ENCODE measurements around the gene CD40.

Gene CD40

GRCh38 chr20:46120136-46120535, 2.0 kb downstream of the CD40 start:
- Histone ChIP-seq H3K9ac (no peak overlapping the region), H3K4me3 (IDR thresholded peaks at IDR 0.05; ENCODE audit: insufficient read depth, low read depth, low read length) (no peak overlapping the region), H3K27me3 (ENCODE audit: insufficient read depth, low read depth) (peaks cover 72% of the 10 kb centered on the region), H4K20me1 (ENCODE audit: insufficient read depth) (no peaks in the 10 kb centered on the region), H3K4me1 (ENCODE audit: low read depth, poor library complexity, severe bottlenecking) (no peaks in the 10 kb centered on the region), H3K36me3 (ENCODE audit: insufficient read depth) (no peaks in the 10 kb centered on the region), H2AFZ (ENCODE audit: low read depth) (no peak overlapping the region), H3K27ac (no peak overlapping the region), H3K4me2 (no peak overlapping the region), H3K79me2 (ENCODE audit: insufficient read depth, low read depth) (no peaks in the 10 kb centered on the region)
- TF ChIP-seq, protein P1, sequence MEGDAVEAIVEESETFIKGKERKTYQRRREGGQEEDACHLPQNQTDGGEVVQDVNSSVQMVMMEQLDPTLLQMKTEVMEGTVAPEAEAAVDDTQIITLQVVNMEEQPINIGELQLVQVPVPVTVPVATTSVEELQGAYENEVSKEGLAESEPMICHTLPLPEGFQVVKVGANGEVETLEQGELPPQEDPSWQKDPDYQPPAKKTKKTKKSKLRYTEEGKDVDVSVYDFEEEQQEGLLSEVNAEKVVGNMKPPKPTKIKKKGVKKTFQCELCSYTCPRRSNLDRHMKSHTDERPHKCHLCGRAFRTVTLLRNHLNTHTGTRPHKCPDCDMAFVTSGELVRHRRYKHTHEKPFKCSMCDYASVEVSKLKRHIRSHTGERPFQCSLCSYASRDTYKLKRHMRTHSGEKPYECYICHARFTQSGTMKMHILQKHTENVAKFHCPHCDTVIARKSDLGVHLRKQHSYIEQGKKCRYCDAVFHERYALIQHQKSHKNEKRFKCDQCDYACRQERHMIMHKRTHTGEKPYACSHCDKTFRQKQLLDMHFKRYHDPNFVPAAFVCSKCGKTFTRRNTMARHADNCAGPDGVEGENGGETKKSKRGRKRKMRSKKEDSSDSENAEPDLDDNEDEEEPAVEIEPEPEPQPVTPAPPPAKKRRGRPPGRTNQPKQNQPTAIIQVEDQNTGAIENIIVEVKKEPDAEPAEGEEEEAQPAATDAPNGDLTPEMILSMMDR (conservative IDR thresholded peaks at IDR 0.05; ENCODE audit: low read depth, low read length): no peak

DNA sequence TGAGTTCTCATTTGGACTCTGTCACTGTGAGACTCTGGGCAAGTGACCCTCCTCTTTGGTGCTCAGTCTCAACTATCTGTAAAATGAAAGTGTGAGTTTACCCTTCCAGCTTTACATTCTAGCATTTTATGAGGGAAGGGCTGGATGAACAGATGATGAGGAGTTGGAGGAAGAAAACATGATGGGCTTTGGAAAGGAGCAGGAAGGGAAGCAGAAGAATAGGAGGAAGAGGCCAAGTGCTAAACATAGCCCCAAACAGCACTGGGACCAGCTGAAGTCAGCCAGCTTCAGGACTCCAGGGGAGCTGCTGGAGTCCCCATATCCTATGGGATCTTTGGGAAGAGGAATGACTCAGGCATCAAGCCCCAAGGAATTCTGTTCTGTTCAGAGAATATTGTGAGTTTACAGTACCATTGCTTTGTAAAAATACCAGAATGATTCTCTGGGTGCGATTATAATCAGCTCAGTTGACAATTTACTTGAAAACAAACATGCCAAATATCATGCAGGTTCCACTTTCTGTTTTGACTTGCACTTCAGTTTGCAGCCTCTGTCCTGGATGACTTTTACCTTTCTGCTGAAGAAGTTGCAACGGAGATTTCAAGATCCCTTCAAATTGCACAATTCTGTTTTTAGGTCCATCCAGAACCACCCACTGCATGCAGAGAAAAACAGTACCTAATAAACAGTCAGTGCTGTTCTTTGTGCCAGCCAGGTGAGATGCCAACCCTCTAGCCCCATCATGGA, 3.2 kb downstream of the CD40 start:
- H3K27ac ChIP-seq: no peak overlapping the region
- H3K79me2 ChIP-seq (ENCODE audit: insufficient read depth, low read depth): no peaks in the 10 kb centered on the region
- H3K9ac ChIP-seq: no peak overlapping the region
- H3K27me3 ChIP-seq (ENCODE audit: insufficient read depth, low read depth): peaks cover 64% of the 10 kb centered on the region; the same call in 1 of the 2 replicates
- no peak overlapping the region for H3K4me3 ChIP-seq (IDR thresholded peaks at IDR 0.05; ENCODE audit: insufficient read depth, low read depth, low read length)
- H2AFZ ChIP-seq (ENCODE audit: low read depth): no peak overlapping the region
- H3K4me1 ChIP-seq (ENCODE audit: low read depth, poor library complexity, severe bottlenecking): no peaks in the 10 kb centered on the region
- no peak overlapping the region for H3K4me2 ChIP-seq
- H3K36me3 ChIP-seq (ENCODE audit: insufficient read depth): no peaks in the 10 kb centered on the region
- TF ChIP-seq, protein P1 (conservative IDR thresholded peaks at IDR 0.05; ENCODE audit: low read depth, low read length): no peak
- no peaks in the 10 kb centered on the region for H4K20me1 ChIP-seq (ENCODE audit: insufficient read depth)

DNA sequence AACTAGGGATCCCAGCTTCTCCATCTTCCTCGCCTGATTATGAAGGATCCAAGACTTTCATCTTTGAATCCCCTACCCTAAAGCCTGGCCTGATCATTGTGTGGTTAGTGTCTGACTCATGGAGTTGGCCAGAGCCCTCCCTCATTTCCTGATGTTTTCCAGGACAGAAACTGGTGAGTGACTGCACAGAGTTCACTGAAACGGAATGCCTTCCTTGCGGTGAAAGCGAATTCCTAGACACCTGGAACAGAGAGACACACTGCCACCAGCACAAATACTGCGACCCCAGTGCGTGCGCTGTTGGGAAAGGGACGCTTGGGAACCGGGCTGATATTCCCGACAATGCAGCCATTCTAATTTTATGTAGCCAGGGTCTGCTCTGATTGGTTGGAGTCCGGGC, 4.0 kb downstream of the CD40 start:
- Histone ChIP-seq H2AFZ (ENCODE audit: low read depth) (no peak overlapping the region), H3K4me3 (IDR thresholded peaks at IDR 0.05; ENCODE audit: insufficient read depth, low read depth, low read length) (no peak overlapping the region), H3K79me2 (ENCODE audit: insufficient read depth, low read depth) (no peaks in the 10 kb centered on the region), H3K4me2 (no peak overlapping the region), H3K27ac (no peak overlapping the region), H3K36me3 (ENCODE audit: insufficient read depth) (no peaks in the 10 kb centered on the region), H3K9ac (no peak overlapping the region), H4K20me1 (ENCODE audit: insufficient read depth) (no peaks in the 10 kb centered on the region), H3K27me3 (ENCODE audit: insufficient read depth, low read depth) (peaks cover 65% of the 10 kb centered on the region; the same call in 1 of the 2 replicates), H3K4me1 (ENCODE audit: low read depth, poor library complexity, severe bottlenecking) (no peaks in the 10 kb centered on the region)
- TF ChIP-seq, protein P1 (conservative IDR thresholded peaks at IDR 0.05; ENCODE audit: low read depth, low read length): no peak

GRCh38 chr20:46122516-46123481, 4.7 kb downstream of the CD40 start:
- Histone ChIP-seq H3K9ac (no peak overlapping the region), H3K4me1 (ENCODE audit: low read depth, poor library complexity, severe bottlenecking) (no peaks in the 10 kb centered on the region), H3K27me3 (ENCODE audit: insufficient read depth, low read depth) (peaks cover 72% of the 10 kb centered on the region), H4K20me1 (ENCODE audit: insufficient read depth) (no peaks in the 10 kb centered on the region), H3K4me2 (no peak overlapping the region), H3K36me3 (ENCODE audit: insufficient read depth) (no peaks in the 10 kb centered on the region), H3K4me3 (IDR thresholded peaks at IDR 0.05; ENCODE audit: insufficient read depth, low read depth, low read length) (no peak overlapping the region), H2AFZ (ENCODE audit: low read depth) (no peak overlapping the region), H3K27ac (no peak overlapping the region), H3K79me2 (ENCODE audit: insufficient read depth, low read depth) (no peaks in the 10 kb centered on the region)
- TF ChIP-seq, protein P1 (conservative IDR thresholded peaks at IDR 0.05; ENCODE audit: low read depth, low read length): no peak

All from KMS-11 (cell line).